NT2/D1 (cell line): ENCODE measurements around the gene COP1.

Experiments used
- SUZ12 ChIP-seq: IDR thresholded peaks from 2 replicates; pipeline ENCODE4 v1.6.1; 2011; ENCODE audit not compliant: insufficient read length, insufficient read depth; ENCODE audit errors: extremely low read depth
- YY1 ChIP-seq: IDR thresholded peaks from 2 replicates; pipeline ENCODE4 v1.6.1; 2011; ENCODE audit not compliant: insufficient read length, insufficient read depth
- ZNF274 ChIP-seq: IDR thresholded peaks from 2 replicates; pipeline ENCODE4 v1.6.1; 2011; ENCODE audit warnings: mild to moderate bottlenecking, low read depth, low read length

- TF ChIP-seq ZNF274 (no peak), YY1 (no peak), SUZ12 (no peak)
These were observed 56.9 kb downstream of the COP1 start for GRCh38 chr1:176149939-176150807.
